22Rv1 (cell line): ENCODE results near the gene RPUSD4.

ENCODE experiments used
- H3K27ac ChIP-seq: fragments of 450-650 bp; 2 replicates; pipeline ENCODE4 v1.5.1; 2017
- CTCF ChIP-seq: fragments of 450-650 bp; IDR thresholded peaks from 2 replicates; pipeline ENCODE4 v1.5.1; 2017; ENCODE audit warnings: mild to moderate bottlenecking
- ZFX ChIP-seq: fragments of 450-650 bp; IDR thresholded peaks from 2 replicates; pipeline ENCODE4 v1.6.1; 2017; ENCODE audit warnings: antibody characterized with exemption, borderline replicate concordance

Gene RPUSD4

GRCh38 chr11:126166413-126166812, 45.0 kb downstream of the RPUSD4 start:
- H3K27ac ChIP-seq = no peak overlapping the region
- TF ChIP-seq CTCF = no peak
- no peak for TF ChIP-seq ZFX

- H3K27ac ChIP-seq = no peak overlapping the region
- TF ChIP-seq ZFX = no peak
- TF ChIP-seq CTCF = no peak
Measured at GRCh38 chr11:126165757-126166156, 45.7 kb downstream of the RPUSD4 start.

- no peak for TF ChIP-seq ZFX
- H3K27ac ChIP-seq = no peak overlapping the region
Measured at GRCh38 chr11:126165311-126165720, 46.1 kb downstream of the RPUSD4 start.

GRCh38 chr11:126164781-126165180, 46.7 kb downstream of the RPUSD4 start:
- H3K27ac ChIP-seq = no peak overlapping the region
- TF ChIP-seq ZFX (no peak), CTCF (no peak)

- no peak overlapping the region for H3K27ac ChIP-seq
- TF ChIP-seq ZFX = no peak
- no peak for TF ChIP-seq CTCF
Measured at GRCh38 chr11:126163779-126164178, 47.7 kb downstream of the RPUSD4 start.

GRCh38 chr11:126163074-126163700, 48.3 kb downstream of the RPUSD4 start:
- no peak overlapping the region for H3K27ac ChIP-seq
- TF ChIP-seq ZFX (no peak), CTCF (no peak)

- no peak overlapping the region for H3K27ac ChIP-seq
- TF ChIP-seq ZFX (no peak), CTCF (no peak)
Measured at GRCh38 chr11:126162306-126163030, 49.0 kb downstream of the RPUSD4 start.
